ENCODE results near the gene CORIN.
"Not testable (repeated sequence)": the region's sequence is repeated elsewhere in the genome, so short reads cannot be mapped to it uniquely, and the experiment has no call there.

CORIN gene

DNA sequence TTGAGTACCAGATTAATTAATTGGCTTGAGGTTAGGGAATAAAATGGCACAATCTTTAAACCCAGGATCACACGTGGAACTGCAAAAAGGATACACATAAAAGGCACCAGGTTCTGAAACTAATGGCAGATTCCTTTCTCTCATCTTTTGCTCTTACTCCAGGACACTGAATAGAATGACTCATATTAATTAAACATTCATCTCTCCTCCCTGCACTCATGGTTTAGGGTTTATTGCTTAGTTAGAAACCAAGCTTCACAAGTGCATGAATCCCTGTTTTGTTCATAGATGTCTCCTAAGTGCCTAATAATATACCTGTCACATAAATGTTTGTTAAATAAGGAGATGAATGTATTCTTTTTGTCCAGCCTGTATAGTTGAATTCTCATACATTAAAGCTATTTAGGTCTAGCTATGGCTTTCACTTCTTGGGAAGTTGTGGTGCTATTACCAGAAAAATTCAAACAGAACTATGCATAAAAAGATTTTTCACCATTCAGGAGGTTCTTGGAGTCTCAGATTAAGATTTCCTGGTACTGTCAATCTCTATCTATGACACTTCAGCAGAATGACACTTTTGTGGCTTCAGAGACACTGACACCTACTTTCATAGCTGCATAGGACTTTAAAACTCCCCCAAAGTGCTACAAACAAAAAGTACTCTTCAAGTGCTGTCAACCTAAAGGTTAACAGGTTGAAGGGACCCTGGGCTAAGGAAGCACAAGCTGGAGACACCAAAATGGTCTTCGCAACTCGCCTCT is 7.4 kb downstream of the CORIN start:
- no peak for DNase-seq

GRCh38 chr4:47829438-47829837 is 8.4 kb downstream of the CORIN start:
- no peak for DNase-seq

- DNase-seq: no peak
These were observed 10.4 kb downstream of the CORIN start for GRCh38 chr4:47827343-47828047.

GRCh38 chr4:47824840-47825239 is 13.0 kb downstream of the CORIN start:
- DNase-seq: no peak

GRCh38 chr4:47819178-47819577 is 18.7 kb downstream of the CORIN start:
- no peak for DNase-seq

DNA sequence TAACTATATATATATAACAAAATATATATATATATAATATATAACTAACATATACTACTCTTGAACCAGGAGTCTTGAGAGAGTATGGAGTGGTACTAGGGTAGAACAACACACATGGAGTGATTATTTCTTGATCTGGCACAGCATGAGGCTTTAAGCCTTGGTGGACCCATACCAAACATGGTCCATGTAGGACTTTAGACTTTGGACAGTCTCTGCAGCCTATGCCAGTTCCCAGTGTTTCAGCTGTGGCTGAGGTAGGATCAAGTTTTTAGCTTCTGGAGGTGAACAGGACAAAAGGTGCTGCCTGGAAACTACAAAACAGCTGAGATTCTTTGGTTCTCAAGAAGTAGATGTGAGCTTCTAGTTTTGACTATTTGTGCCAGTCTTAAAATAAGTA is 20.6 kb downstream of the CORIN start:
- no peak for DNase-seq

DNA sequence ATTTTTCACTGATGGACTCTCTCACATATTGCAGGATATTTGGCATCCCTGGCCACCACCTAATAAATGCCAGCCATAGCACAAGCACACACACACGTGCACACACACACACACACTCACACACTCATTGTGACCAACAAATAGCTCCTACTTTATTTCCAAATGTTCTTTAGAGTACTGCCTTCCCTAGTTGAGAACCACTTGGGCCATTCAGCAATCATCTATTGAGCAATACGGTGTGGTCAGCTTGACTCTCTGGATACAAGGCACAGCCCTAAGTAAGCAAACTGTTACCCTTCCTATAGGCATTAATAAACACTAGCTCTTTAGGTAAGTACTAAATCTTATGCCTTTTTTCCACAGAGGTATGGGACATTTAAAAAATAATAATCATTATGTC is 21.1 kb downstream of the CORIN start:
- DNase-seq: no peak

DNA sequence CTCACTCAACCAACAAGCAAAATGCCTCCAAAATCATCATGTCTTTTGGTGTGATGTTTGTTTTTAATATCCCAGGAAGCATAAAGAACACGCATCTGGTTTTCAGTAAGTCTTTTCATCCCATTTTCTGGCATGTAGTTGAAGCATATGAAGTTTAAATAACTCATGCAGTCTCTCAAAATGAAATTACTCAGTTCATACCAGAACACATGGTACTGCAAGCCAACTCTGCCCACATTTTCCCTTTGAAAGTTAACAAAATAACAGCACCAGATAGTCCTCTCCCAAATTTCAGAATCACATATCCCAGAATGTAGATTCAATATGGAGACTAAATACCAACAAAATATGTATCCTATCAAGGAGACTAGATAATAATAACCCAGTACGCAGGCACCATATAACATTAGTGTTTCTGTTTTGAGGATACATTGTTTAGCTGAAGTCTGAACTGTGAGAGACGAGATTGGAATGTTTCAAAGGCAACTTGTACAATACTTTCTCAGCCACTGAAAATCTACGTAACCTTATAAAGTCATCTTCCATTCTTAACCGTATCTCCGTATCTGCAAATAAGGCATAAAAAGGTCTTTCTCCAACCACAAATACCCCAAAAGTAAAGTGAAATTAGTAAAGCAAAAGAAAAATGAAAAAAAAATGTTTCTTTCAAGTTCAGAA is 23.1 kb downstream of the CORIN start:
- DNase-seq: no peak

GRCh38 chr4:47809654-47810203 is 28.1 kb downstream of the CORIN start:
- DNase-seq: no peak

DNA sequence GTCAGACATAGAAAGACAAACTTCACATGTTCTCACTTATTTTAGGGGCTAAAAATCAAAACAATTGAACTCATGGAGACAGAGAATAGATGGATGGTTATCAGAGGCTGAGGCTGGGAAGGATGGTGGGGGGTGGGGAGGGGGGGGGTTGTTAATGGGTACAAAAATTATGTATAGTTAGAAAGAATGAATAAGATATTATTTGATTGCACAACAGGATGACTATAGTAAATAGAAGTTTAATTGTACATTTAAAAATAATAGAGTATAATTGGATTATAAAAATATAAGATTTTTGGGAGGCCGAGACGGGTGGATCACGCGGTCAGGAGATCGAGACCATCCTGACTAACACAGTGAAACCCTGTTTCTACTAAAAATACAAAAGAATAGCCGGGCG is 33.3 kb downstream of the CORIN start:
- no peak for DNase-seq

- no peak for DNase-seq
These were observed 36.3 kb downstream of the CORIN start for GRCh38 chr4:47801481-47802002.

DNA sequence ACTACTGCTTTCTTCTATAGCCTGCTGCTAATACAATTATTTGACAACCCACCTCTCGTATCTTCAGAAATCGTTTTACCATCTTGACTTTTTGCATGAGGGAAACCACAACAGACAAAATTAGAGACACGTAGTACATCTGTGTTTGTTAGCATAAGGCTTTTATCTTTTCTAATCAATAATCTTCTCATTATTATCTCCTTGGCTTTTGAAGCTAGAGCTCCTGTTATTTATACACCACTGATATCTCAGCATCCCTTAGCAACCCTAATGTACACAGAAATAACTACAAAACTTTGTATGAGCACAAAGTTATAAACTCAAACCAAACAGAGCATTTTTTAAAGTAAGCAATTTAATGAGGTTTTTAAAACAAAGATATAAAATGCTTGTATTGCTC is 39.7 kb downstream of the CORIN start:
- no peak for DNase-seq

- no peak for DNase-seq
These were observed 45.9 kb downstream of the CORIN start for GRCh38 chr4:47791965-47792364.

DNA sequence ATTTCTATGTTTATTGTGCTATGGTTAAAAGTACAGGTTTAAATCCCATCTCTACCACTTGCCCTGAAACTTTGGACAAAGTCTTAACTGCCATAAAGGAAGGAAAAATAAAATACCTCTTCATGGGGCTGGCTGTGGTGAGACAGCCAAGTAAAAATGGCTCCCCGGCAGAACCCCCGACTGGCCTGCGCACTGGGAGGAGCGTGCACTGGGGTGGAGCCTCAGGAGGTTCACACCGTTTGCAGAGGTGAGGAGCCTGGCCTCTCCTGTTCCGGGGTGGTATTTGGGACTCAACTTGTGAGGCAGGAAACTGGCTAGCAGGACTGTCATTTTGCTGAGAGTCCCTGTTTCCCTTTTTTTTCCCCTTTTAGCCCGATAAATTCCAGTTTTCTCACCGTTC is 47.8 kb downstream of the CORIN start:
- DNase-seq: no peak

DNA sequence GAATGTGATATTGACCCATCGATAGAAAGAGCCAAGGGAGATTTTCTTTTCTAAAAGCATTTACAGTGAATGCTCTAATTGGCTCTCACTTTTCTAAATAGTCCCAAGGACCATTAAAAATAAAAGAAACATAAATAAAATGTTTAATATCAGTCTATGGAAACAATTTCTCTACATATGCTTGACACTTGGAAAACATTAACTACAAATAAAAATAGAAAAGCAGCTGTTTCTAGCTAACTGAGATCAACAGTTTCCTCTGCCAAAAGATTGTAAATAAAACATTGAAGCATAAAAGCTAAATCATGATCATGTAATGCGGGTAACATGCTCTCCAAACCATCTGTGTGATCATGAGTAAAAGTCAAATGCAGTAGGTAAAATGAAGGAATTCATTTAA is 49.7 kb downstream of the CORIN start:
- no peak for DNase-seq

GRCh38 chr4:47786958-47787370 is 50.9 kb downstream of the CORIN start:
- no peak for DNase-seq

DNA sequence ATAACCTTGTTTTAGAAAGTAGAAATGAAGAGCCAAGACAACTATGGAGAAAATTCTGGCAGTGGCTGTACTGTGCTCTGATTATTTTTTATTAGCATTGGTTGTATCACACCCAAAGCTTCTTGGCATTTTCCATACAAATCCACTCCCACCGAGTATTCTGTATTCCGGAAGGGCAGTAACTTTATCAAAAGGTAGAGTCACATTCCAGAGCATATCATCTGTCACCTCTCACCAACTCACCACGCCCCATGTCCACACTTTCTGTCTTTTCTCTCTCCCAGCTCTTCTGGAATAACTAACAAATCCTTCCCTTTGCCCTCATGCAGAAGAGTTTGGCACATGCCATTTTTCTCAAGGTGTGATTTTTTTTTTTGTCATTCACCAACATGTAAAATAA is 52.7 kb downstream of the CORIN start:
- no peak for DNase-seq

- no peak for DNase-seq
These were observed 53.6 kb downstream of the CORIN start for GRCh38 chr4:47784222-47784621.

DNA sequence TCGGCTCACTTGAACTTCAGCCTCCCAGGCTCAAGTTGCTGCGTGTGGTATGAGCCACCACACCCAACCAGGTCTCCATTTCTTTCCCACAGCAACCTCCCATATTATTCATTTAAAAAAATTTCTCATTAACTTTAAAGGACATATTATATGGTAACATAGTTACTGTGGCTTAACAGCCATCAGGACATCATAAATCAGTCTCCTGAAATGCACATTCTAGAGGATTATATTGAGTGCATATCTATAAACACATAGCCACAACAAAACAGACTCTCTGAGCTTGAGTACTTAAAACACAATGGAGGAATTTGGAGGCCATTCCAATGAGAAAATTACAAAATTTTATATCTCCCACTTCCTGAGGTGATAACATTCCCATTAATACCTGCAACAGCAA is 61.5 kb downstream of the CORIN start:
- no peak for DNase-seq

GRCh38 chr4:47774079-47774478 is 63.8 kb downstream of the CORIN start:
- no peak for DNase-seq

GRCh38 chr4:47771020-47771419 is 66.8 kb downstream of the CORIN start:
- DNase-seq: no peak

- DNase-seq: not testable (repeated sequence)
These were observed 69.9 kb downstream of the CORIN start for GRCh38 chr4:47767956-47768355.

DNA sequence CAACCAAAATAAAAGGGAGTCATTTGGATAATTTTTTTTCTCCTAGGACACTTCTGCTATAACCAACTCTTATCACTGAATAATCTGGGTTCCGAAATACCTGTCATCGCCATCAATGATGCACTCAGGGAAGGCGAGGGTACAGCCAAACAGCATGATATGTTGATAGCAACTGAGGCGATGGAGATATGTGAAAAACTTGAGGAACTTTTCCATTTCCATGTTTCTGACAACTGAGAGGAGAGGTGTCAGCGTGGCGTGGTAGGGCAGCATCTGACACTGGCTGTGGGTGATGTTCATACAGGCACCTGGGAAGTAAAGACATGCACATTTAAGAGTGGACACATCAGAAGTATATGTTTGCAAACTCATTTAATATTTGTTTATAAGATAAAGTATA is 74.6 kb downstream of the CORIN start:
- no peak for DNase-seq

All from CD4-positive, alpha-beta T cell treated with Interleukin-1 beta for 1 hour (primary cell).